Measurements from ENCODE around the gene PLOD2. TPM values are rescaled to one million over a fixed set of nuclear protein-coding genes. Genes with fewer than 3 reads are reported as not detected.

Gene PLOD2
- total RNA-seq, 2 experiments from 2014 or later, result 1.2 to 1.3 TPM

DNA sequence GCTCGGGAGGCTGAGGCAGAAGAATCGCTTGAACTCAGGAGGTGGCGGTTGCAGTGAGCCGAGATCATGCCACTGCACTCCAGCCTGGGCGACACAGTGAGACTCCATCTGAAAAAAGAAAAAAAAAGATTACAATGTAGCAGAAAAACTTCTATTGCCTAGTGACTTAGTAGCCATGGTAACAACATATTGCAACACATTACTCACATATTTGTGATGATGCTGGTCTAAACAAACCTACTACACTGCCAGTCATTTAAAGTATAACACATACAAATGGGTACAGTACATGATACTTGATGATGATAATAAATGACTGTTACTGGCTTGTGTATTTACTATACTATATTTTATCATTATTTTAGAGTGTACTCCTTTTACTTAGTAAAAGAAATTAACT, 125.6 kb downstream of the PLOD2 start:
- no peak for DNase-seq
- Mint-ChIP-seq H3K9me3 (peaks cover 7% of the 10 kb centered on the region), H3K4me1 (no peaks in the 10 kb centered on the region), H3K36me3 (no peaks in the 10 kb centered on the region), H3K4me3 (no peak overlapping the region), H3K27me3 (no peaks in the 10 kb centered on the region), H3K27ac (no peak overlapping the region)

DNA sequence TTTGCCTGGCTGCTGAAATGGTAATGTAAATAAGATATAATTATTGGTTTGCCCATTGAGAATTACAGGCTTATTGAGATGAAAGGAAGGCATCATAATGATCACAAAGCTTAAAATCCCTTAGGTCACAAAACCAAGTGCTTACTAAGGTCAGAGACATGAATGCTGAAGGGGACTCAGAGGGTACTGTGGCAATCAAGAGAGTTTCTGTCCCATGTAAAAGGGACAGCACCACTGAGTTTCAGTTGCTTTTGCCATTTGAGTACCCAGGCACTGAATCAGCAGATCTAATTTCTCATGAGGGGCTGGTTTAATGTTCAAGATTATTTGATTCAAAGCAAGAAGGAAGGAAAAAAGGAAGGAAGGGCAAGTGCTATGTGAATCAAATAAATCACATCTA, 127.0 kb downstream of the PLOD2 start:
- no peak for DNase-seq
- no peak overlapping the region for H3K27ac Mint-ChIP-seq
- no peaks in the 10 kb centered on the region for H3K36me3 Mint-ChIP-seq
- no peak overlapping the region for H3K4me3 Mint-ChIP-seq
- no peaks in the 10 kb centered on the region for H3K27me3 Mint-ChIP-seq
- H3K4me1 Mint-ChIP-seq, result no peaks in the 10 kb centered on the region
- H3K9me3 Mint-ChIP-seq, result peaks cover 7% of the 10 kb centered on the region

DNA sequence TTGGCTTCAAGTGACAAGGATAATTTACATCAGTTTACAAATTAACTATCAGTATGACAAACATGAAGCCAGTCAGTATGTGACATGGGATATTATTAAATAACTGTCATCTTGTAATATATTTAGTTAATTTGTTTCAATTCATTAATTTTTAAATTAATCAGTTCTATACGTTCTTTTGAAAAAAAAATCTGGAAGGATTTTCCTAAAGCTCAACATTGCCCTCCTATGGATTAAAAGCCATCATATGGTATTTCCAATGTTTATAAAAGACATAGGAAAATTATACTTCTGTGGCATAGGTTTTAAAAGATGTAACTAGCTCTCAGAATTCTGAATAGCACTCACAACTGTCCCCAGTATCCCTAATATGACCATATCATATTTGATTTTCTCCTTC, 134.4 kb downstream of the PLOD2 start:
- no peak overlapping the region for H3K27ac Mint-ChIP-seq
- H3K4me3 Mint-ChIP-seq, result no peak overlapping the region
- H3K9me3 Mint-ChIP-seq, result peaks cover 7% of the 10 kb centered on the region
- no peak for DNase-seq
- H3K4me1 Mint-ChIP-seq, result no peaks in the 10 kb centered on the region
- no peaks in the 10 kb centered on the region for H3K27me3 Mint-ChIP-seq
- no peaks in the 10 kb centered on the region for H3K36me3 Mint-ChIP-seq

DNA sequence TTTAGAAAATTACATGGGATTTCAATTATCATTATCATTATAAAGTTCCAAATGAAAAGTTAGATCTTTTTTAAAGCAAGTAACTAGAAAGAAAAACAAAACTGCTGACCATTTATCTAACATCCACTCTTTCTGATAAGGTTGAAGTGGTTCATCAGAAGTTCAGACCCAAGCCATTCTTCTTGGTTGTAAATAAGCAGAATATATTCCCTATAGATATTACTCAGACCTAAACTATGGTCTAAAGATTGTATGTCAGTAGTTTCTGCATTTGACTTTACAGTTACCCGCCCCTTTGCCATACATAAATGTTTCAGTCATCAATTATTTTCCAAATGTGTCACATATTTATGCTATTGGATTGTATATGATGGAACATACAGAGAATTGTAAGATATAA, 136.7 kb downstream of the PLOD2 start:
- no peaks in the 10 kb centered on the region for H3K36me3 Mint-ChIP-seq
- DNase-seq, result no peak
- H3K27me3 Mint-ChIP-seq, result no peaks in the 10 kb centered on the region
- H3K4me1 Mint-ChIP-seq, result no peaks in the 10 kb centered on the region
- no peak overlapping the region for H3K4me3 Mint-ChIP-seq
- H3K27ac Mint-ChIP-seq, result no peak overlapping the region
- H3K9me3 Mint-ChIP-seq, result no peaks in the 10 kb centered on the region

DNA sequence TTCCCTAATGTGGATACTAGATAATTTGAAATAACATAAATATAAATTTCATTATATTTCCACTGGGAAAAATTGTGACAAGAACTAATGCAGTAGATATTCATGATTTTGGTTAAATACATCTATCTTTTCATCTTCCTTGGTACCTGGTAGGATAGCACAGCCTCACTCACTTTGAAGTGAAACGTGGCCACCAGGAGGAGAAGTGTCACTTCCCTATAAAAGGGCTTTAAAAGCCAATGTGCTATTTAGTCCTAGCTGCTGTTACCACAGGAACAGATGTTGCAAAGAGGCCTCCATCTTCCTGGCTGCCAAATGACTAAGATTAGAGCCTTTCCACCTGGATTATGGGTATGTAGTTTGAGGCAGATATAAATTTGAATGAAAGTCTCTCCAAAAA, 140.0 kb downstream of the PLOD2 start:
- no peaks in the 10 kb centered on the region for H3K4me1 Mint-ChIP-seq
- DNase-seq, result no peak
- H3K9me3 Mint-ChIP-seq, result peaks cover 1% of the 10 kb centered on the region
- no peak overlapping the region for H3K4me3 Mint-ChIP-seq
- no peaks in the 10 kb centered on the region for H3K27me3 Mint-ChIP-seq
- H3K27ac Mint-ChIP-seq, result no peak overlapping the region
- H3K36me3 Mint-ChIP-seq, result no peaks in the 10 kb centered on the region

DNA sequence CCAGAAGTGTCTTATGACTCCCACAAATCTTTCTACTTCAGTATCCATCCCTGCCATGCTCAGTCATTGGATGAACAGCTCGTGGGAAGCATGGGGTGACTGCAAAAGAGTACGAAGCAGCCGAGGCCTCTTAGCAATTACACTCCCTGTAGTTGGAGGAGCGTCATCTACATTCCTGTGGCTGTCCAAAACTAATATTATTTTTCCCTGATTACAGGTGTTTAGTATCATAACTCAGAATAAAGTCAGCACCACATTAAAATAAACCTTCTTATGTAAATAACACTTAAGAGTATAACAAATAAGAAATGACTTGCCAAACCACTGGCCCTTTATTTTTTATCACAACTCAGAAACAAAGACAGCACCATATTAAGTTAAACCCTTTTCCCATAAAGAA, 141.5 kb downstream of the PLOD2 start:
- H3K27ac Mint-ChIP-seq, result no peak overlapping the region
- H3K4me1 Mint-ChIP-seq, result no peaks in the 10 kb centered on the region
- no peak overlapping the region for H3K4me3 Mint-ChIP-seq
- no peaks in the 10 kb centered on the region for H3K27me3 Mint-ChIP-seq
- H3K9me3 Mint-ChIP-seq, result peaks cover 1% of the 10 kb centered on the region
- DNase-seq, result no peak
- H3K36me3 Mint-ChIP-seq, result no peaks in the 10 kb centered on the region

Other genes with a start within 250 kb of the PLOD2 start
- gene PLSCR4, start 89.9 kb upstream of the PLOD2 start, total RNA-seq, result not detected